H1 (cell line): ENCODE measurements around the gene KLHL41.

Experiments used
- ATF2 ChIP-seq: IDR thresholded peaks from 2 replicates; pipeline ENCODE4 v1.6.1; 2012; ENCODE audit warnings: low read length, inconsistent platforms
- BACH1 ChIP-seq: IDR thresholded peaks from 2 replicates; pipeline ENCODE4 v1.6.1; 2012; ENCODE audit warnings: low read length, improper control_type of control experiment
- BCL11A ChIP-seq, 2 experiments: IDR thresholded peaks; one replicate each; pipeline ENCODE4 v1.6.1; 2011; ENCODE audit warnings: low read depth in 2 of 2, low read length in 2 of 2, mild to moderate bottlenecking in 2 of 2
- CBX5 ChIP-seq: fragments of 300-800, 300-1000 bp; sonication (generic); IDR thresholded peaks from 2 replicates; pipeline ENCODE4 v1.7.1; 2016; ENCODE audit warnings: antibody characterized with exemption, low read length, low read depth
- CTCF ChIP-seq, 3 experiments: IDR thresholded peaks; 1 replicate in 2 of 3; 2 replicates in 1 of 3; pipeline versions ENCODE4 v1.5.1 to v1.6.1; 2011; ENCODE audit warnings: low read length in 3 of 3, mild to moderate bottlenecking in 3 of 3, inconsistent platforms in 2 of 3, low read depth in 1 of 3, moderate library complexity in 1 of 3; ENCODE audit not compliant: insufficient read depth in 1 of 3; ENCODE audit errors: control extremely low read depth in 1 of 3
- EGR1 ChIP-seq: IDR thresholded peaks from 2 replicates; pipeline ENCODE4 v1.6.1; 2011; ENCODE audit warnings: low read depth, low read length, borderline replicate concordance
- POLR2A ChIP-seq, 2 experiments: IDR thresholded peaks; 1 replicate in 1 of 2; 2 replicates in 1 of 2; pipeline ENCODE4 v1.6.1; 2011; ENCODE audit warnings: low read depth in 2 of 2, low read length in 2 of 2, mild to moderate bottlenecking in 2 of 2; ENCODE audit errors: control extremely low read depth in 1 of 2
- TEAD4 ChIP-seq: IDR thresholded peaks from 2 replicates; pipeline ENCODE4 v1.6.1; 2012; ENCODE audit warnings: low read depth, low read length, inconsistent platforms, mixed read lengths
- YY1 ChIP-seq: IDR thresholded peaks from 2 replicates; pipeline ENCODE4 v1.6.1; 2011; ENCODE audit warnings: low read depth, mild to moderate bottlenecking, low read length

GRCh38 chr2:169476459-169476858, 33.0 kb upstream of the KLHL41 start:
- no peak for TF ChIP-seq POLR2A (IDR thresholded peaks at IDR 0.05; ENCODE audit: control extremely low read depth in 1 of 2, low read depth in 2 of 2, low read length in 2 of 2)
- TF ChIP-seq BCL11A (IDR thresholded peaks at IDR 0.05; ENCODE audit: low read depth in 2 of 2, low read length in 2 of 2) = no peak
- TF ChIP-seq YY1 = no peak
- TF ChIP-seq CTCF (IDR thresholded peaks at IDR 0.05; ENCODE audit: control extremely low read depth in 1 of 3, insufficient read depth in 1 of 3, low read depth in 1 of 3, low read length in 3 of 3) = no peak
- TF ChIP-seq EGR1 = no peak
- TF ChIP-seq BACH1 = no peak
- no peak for TF ChIP-seq ATF2
- TF ChIP-seq CBX5 = no peak
- TF ChIP-seq TEAD4 = no peak
